ENCODE results near the gene SLIT3. TPM values are rescaled to one million over a fixed set of nuclear protein-coding genes. Genes with fewer than 3 reads are reported as not detected.

The SLIT3 gene
- polyA plus RNA-seq, 4 donors, result 44.8 to 57.0 (median 49.6) TPM

DNA sequence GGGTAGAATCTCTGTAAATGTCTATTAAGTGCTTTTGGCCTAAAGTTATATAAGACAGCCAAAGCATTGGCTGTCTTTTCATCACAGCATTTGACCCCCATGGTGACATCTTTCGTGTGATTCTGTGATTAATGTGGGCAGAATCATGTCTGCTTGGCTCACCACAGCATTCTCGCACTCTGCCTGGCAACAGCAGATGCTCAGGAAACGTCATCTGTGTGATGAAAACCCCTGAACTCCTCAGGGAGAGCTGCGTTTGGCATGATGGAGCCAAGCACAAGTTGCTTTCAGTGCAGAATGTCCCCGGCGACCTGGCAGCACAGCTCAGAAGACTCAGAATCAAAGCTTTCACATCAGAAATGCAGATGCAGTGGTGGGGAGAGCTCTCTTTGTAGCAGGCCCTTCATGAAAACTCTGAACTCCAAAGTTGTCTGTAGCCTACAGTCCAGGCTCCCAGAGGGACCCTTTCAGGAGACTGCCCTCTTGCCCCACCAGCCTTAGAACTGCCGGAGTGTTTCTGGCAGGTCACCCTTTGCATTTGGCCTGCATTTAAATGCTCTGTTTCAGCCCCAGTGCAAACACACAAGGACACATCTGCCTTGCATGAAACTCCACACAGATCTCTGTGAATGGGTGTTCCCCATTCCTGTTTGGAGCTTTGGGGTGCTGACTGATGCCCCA, 566.2 kb downstream of the SLIT3 start:
- DNase-seq (ENCODE audit: low read depth in 4 of 4, low spot score in 2 of 4), result no peak

- DNase-seq (ENCODE audit: low read depth in 4 of 4, low spot score in 2 of 4), result no peak
These were observed 566.8 kb downstream of the SLIT3 start for GRCh38 chr5:168734119-168734518.

- no peak for DNase-seq (ENCODE audit: low read depth in 4 of 4, low spot score in 2 of 4)
These were observed 572.3 kb downstream of the SLIT3 start for GRCh38 chr5:168728546-168729211.

GRCh38 chr5:168727547-168727946, 573.4 kb downstream of the SLIT3 start:
- no peak for DNase-seq (ENCODE audit: low read depth in 4 of 4, low spot score in 2 of 4)

DNA sequence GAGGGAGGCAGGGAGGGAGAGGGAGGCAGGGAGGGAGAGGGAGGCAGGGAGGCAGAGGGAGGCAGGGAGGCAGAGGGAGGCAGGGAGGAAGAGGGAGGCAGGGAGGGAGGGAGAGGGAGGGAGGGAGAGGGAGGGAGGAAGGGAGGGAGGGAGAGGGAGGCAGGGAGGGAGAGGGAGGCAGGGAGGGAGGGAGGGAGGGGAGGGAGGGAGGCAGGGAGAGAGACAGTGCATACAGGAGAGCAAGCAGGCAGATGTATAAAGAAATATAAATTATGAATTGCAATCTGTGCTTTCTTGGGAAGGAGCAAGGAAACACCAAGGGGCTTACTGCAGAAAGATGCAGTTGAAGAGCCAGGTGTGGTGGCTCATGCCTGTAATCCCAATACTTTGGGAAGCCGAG, 574.6 kb downstream of the SLIT3 start:
- DNase-seq (ENCODE audit: low read depth in 4 of 4, low spot score in 2 of 4), result no peak

DNA sequence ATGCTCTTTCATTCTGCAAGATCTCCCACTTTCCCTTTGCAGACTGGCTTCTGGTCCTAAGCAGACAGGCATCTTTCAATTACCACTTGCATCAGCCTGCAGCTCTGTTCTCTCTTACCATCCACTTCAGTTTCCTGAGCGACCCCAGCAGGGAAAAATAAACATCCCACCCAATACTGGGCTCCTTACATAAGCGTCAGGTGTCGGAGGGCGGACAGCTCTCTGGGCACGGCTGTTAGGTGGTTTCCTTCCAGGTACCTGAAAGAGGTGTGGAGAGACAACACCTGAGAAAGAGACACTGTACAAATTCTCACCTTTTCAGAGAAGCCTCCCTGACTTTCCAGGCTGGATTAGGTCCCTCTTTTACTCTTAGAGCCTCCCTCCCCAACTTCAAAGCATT, 576.7 kb downstream of the SLIT3 start:
- no peak for DNase-seq (ENCODE audit: low read depth in 4 of 4, low spot score in 2 of 4)

DNA sequence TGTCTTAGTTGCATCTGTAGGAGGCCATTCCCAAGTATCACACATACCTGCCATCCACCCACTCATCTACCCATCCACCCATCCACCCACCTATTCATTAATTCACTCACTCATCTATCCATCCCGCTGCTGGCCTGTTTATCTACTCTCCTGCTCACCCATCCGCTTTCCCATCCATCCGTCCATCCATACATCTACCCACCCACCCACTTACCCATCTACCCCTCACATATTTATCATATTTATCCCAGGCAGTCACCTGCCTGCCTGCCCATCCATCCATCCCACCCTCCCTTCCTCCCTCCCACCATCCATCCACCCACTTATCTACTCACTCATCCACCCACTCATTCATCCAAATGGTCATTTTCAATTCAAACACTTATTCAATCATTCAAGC, 577.9 kb downstream of the SLIT3 start:
- DNase-seq (ENCODE audit: low read depth in 4 of 4, low spot score in 2 of 4), result no peak

DNA sequence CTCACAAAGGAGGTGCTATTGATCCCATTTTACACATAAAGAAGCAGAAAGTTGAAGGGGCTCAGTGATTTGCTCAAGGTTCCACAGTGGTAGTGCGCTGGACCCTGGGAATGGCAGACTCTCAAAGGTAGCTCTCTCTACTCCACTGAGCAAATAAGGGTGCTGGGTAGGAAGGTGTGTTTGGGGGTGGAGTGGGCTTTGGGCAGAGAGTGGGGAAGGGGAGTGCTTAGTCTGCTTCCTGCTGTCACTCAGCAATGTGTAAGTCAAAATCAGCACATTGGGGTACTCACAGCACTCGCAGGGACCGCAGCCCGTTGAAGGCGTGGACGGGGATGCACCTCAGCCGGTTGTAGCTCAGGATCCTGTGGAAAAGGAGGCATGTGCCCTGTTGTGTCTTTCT, 579.0 kb downstream of the SLIT3 start:
- DNase-seq (ENCODE audit: low read depth in 4 of 4, low spot score in 2 of 4), result no peak

GRCh38 chr5:168721002-168721753, 579.8 kb downstream of the SLIT3 start:
- DNase-seq (ENCODE audit: low read depth in 4 of 4, low spot score in 2 of 4), result no peak

DNA sequence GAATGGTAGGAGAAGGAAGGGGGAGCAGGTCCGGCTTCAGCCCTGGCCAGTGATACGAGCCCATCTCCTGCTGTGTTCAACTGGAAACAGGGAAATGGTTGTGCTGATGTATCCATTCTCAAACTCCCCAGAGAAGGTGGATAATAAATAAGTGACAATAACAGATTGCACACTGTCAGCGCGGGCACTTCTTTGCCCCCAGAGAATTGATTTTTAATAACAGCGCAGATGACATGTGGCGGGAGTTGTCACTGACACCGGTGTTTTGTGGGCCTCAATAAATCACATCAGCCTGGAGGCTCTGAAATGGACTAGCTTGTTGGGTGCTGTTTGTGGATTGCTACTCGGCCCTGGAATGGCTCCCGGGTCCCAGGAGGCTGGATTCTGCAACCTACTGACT, 580.4 kb downstream of the SLIT3 start:
- no peak for DNase-seq (ENCODE audit: low read depth in 4 of 4, low spot score in 2 of 4)

DNA sequence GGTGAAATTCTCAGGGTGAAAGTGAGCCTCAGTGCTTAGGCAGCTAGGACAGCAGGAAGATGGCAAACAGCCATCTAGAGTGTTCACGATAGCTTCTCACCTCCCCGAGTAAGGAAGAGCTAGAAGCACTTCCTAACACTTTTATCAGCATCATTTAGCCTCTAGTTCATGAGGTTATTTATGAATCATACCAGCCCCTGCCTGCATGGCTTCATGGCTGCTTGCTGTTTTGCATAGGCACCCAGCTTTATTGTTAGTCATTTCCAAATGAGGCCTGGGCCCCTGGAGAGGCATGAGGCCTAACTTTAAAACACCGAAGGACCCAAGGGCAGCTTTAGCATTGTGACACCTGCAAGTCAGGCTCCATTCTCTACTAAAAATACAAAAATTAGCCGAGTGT, 586.9 kb downstream of the SLIT3 start:
- no peak for DNase-seq (ENCODE audit: low read depth in 4 of 4, low spot score in 2 of 4)

GRCh38 chr5:168713051-168713450, 587.9 kb downstream of the SLIT3 start:
- no peak for DNase-seq (ENCODE audit: low read depth in 4 of 4, low spot score in 2 of 4)

DNA sequence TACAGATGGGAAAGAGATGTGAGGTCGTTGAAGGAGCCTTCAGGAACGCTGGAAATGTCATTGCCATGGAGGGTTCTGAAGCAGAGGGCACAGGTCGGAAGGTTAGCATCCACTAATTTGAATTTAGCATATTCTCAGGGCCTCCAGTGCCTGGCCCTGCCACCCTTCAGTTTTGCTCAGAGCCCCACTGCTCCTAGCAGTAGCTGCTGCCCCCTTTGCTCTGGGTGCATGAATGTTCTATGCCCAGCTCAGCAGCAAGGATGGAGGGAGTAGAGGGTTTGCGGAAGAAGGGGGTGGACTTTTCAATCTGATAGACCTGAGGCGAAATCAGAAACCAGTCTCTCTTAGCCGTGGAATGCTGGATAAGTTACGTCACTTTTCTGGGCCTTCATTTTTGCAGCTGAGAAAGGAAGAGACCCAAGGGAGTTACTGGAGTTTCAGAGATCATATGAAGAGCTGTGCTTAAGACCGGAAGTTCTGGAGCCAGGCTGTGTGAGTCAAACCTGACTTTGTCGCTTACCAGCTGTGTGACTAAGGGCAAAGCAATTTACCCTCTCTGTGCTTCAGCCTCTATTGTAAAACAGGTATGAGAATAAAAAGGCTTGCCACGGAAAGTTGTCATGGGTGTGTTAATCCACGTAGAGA, 588.5 kb downstream of the SLIT3 start:
- DNase-seq (ENCODE audit: low read depth in 4 of 4, low spot score in 2 of 4), result no peak

GRCh38 chr5:168710706-168711105, 590.2 kb downstream of the SLIT3 start:
- DNase-seq (ENCODE audit: low read depth in 4 of 4, low spot score in 2 of 4), result no peak

DNA sequence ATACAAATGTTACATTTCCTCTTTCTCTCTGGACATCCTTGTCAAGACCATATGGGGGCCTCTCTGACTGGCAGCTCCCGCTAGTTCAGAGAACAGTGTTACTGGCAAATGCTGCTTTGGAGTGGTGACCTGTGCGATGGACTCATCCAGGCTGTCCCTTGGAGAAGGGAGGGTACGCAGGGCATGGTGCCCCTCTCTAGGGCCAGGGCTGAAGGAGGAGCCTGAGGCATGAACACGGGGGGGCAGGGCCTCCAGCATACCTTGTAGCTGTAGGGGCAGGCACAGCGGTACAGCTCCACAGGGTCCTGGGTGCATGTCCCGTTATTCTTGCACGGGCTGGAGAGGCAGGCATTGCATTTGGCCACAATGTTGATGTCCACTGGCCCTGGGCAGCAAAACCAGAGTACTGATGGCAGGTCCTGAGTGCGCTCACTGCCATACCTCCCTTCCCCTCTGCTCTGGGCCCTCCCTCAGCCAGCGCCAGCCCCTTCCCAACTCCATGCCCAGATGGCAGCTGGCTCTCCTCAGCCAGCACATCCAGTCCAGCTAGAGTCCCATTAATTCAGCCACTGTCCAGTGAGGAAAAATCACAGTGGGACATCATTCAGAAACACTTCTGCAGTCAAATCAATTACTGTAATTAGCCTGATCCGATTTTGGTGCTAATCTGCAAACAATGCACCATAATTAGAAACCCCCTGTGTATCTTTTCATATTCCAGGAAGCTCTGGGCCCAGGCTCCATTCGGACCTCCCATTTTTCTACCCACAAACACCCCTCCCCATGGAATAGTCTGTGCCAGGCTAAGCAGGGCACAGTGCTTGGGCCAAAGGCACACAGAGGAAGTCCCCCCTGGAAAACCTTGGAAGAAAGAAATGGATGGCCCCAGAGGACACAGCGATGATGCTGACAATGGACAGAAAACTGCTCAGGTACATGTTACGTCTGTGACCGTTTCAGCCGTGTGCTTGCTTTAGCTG, 592.9 kb downstream of the SLIT3 start:
- DNase-seq (ENCODE audit: low read depth in 4 of 4, low spot score in 2 of 4), result no peak

DNA sequence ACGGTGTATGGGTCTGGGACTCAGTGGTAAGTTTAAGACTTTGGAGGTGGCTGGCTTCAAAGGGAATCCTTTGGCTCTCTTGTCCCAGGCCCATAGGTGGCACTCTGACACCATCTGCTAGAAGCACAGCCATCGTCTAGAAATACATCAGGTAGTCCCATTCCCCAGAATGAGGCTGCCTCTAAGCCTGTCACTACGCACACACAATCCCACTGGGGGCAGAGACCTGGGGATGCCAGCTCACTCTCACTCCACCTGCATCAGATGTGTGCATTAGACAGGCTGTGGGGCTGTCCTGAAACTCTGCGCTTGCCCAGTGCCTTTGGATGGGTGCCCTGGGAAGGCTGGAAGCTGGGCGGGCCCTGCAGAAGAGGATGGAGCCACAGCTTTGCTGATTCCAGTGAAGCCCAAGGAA, 594.3 kb downstream of the SLIT3 start:
- peak in 1 of 4 donors; percentile 45 for DNase-seq (ENCODE audit: low read depth in 4 of 4, low spot score in 2 of 4)

- no peak for DNase-seq (ENCODE audit: low read depth in 4 of 4, low spot score in 2 of 4)
These were observed 595.6 kb downstream of the SLIT3 start for GRCh38 chr5:168705321-168705720.

DNA sequence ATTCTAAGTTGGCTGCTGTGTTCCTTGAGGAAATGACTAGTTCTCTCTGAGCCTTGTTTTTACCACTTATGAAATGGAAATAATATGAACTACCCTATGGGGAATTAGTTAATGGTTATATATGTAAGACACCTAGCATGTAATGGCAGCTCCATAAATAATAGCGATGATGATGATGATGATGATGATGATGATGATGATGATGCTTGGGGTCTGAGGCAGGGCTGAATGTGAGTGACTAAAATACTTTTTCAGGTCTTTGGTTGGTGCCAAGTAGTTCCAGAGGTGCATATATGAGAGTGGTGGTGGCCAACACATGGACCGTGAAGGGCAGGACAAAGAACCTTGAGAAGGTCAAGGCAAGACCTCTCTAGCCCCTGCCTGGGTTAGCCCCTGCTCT, 598.4 kb downstream of the SLIT3 start:
- no peak for DNase-seq (ENCODE audit: low read depth in 4 of 4, low spot score in 2 of 4)

GRCh38 chr5:168701641-168702040, 599.3 kb downstream of the SLIT3 start:
- DNase-seq (ENCODE audit: low read depth in 4 of 4, low spot score in 2 of 4), result no peak

GRCh38 chr5:168699002-168699401, 601.9 kb downstream of the SLIT3 start:
- DNase-seq (ENCODE audit: low read depth in 4 of 4, low spot score in 2 of 4), result peak in 1 of 4 donors; percentile 7
